ENCODE data around the gene FAM187B. TPM values are rescaled to one million over a fixed set of nuclear protein-coding genes. Genes with fewer than 3 reads are reported as not detected.

The FAM187B gene
- total and polyA plus RNA-seq, 4 donors, result 0.20 to 0.28 TPM; not detected in 2

- no peaks in the 10 kb centered on the region for H3K36me3 ChIP-seq (ENCODE audit: control insufficient read depth in 4 of 4, insufficient read depth in 4 of 4, low read length in 4 of 4)
- ATAC-seq (ENCODE audit: insufficient read depth, low FRiP score) (no peak), DNase-seq (no peak)
- WGBS, 2 donors, result 93 to 94% methylated on average over 6 of the region's 6 CpGs
- no peaks in the 10 kb centered on the region for H3K27me3 ChIP-seq (ENCODE audit: control insufficient read depth in 3 of 3, insufficient read depth in 3 of 3, low read length in 2 of 3)
- H3K27ac ChIP-seq (ENCODE audit: low read depth in 1 of 2, low read length in 1 of 2), result no peak overlapping the region
- peaks cover 0 to 6% (median 0%) of the 10 kb centered on the region in 5 donors for H3K4me1 ChIP-seq (ENCODE audit: control insufficient read depth in 5 of 5, insufficient read depth in 5 of 5, low read length in 5 of 5)
- H3K4me3 ChIP-seq, result no peak overlapping the region
- TF ChIP-seq, protein P1, sequence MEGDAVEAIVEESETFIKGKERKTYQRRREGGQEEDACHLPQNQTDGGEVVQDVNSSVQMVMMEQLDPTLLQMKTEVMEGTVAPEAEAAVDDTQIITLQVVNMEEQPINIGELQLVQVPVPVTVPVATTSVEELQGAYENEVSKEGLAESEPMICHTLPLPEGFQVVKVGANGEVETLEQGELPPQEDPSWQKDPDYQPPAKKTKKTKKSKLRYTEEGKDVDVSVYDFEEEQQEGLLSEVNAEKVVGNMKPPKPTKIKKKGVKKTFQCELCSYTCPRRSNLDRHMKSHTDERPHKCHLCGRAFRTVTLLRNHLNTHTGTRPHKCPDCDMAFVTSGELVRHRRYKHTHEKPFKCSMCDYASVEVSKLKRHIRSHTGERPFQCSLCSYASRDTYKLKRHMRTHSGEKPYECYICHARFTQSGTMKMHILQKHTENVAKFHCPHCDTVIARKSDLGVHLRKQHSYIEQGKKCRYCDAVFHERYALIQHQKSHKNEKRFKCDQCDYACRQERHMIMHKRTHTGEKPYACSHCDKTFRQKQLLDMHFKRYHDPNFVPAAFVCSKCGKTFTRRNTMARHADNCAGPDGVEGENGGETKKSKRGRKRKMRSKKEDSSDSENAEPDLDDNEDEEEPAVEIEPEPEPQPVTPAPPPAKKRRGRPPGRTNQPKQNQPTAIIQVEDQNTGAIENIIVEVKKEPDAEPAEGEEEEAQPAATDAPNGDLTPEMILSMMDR (IDR thresholded peaks at IDR 0.05; ENCODE audit: control extremely low read depth, extremely low read depth), result no peak
- peaks cover 0 to 2% (median 0%) of the 10 kb centered on the region in 4 donors for H3K9me3 ChIP-seq (ENCODE audit: control insufficient read depth in 4 of 4, insufficient read depth in 3 of 4, low read length in 3 of 4)
- H3K9ac ChIP-seq (ENCODE audit: insufficient read depth in 1 of 2, low read length in 2 of 2), result no peak overlapping the region
Measured at GRCh38 chr19:35225951-35226350, 2.6 kb downstream of the FAM187B start.

DNA sequence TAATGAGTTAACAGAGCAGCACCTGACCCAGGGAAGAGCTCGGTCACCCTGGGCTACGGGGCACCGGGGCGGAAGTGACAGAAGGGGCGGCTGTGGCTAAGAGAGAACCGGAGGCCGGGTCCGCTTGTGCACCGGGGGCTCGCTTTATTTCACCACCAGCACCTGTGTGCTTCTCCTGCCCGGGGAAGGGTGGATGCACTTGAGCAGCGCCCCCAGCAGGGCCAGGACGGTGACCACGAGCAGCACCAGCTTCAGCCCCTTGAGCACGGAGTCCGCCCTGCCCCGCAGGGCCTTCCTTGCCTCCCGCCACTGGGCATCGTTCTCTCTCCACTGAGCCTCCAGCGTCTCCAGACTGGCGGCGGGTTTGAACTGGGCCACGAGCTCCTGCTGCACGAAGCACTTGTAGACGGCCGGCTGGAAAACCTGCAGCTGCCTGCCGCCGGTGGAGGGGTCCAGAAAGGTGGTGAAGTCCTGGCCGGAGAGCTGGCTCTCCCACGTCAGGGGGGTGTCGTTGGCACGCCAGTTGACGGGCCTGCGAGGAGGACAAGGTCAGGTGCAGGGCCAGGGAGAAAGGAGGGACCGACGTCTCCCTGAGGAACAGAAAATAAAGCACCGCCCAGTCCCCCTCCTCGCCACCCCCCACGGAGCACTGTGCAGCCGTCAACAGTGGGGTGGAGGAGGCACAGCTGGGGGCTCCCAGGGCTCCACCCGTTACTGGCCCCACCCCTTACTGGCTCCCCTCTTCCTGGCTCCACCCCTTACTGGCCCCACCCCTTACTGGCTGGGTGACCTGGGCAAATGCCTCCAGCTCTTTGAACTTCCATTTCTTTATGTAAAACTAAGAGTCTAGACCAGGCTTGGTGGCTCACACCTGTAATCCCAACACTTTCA, 3.6 kb downstream of the FAM187B start:
- ATAC-seq (ENCODE audit: insufficient read depth, low FRiP score), result no peak
- Histone ChIP-seq H3K27me3 (ENCODE audit: control insufficient read depth in 3 of 3, insufficient read depth in 3 of 3, low read length in 2 of 3) (no peaks in the 10 kb centered on the region), H3K4me1 (ENCODE audit: control insufficient read depth in 5 of 5, insufficient read depth in 5 of 5, low read length in 5 of 5) (peaks cover 0 to 8% (median 0%) of the 10 kb centered on the region in 5 donors), H3K9me3 (ENCODE audit: control insufficient read depth in 4 of 4, insufficient read depth in 3 of 4, low read length in 3 of 4) (peaks cover 0 to 2% (median 0%) of the 10 kb centered on the region in 4 donors), H3K36me3 (ENCODE audit: control insufficient read depth in 4 of 4, insufficient read depth in 4 of 4, low read length in 4 of 4) (no peaks in the 10 kb centered on the region), H3K9ac (ENCODE audit: insufficient read depth in 1 of 2, low read length in 2 of 2) (no peak overlapping the region), H3K4me3 (no peak overlapping the region), H3K27ac (ENCODE audit: low read depth in 1 of 2, low read length in 1 of 2) (peak overlapping the region in 1 of 2 donors; percentile 41)
- DNase-seq, result peak in 1 of 3 donors; percentile 21
- WGBS, 2 donors, result 66 to 75% methylated on average over 38 to 41 of the region's 41 CpGs
- TF ChIP-seq, protein P1 (IDR thresholded peaks at IDR 0.05; ENCODE audit: control extremely low read depth, extremely low read depth), result no peak

DNA sequence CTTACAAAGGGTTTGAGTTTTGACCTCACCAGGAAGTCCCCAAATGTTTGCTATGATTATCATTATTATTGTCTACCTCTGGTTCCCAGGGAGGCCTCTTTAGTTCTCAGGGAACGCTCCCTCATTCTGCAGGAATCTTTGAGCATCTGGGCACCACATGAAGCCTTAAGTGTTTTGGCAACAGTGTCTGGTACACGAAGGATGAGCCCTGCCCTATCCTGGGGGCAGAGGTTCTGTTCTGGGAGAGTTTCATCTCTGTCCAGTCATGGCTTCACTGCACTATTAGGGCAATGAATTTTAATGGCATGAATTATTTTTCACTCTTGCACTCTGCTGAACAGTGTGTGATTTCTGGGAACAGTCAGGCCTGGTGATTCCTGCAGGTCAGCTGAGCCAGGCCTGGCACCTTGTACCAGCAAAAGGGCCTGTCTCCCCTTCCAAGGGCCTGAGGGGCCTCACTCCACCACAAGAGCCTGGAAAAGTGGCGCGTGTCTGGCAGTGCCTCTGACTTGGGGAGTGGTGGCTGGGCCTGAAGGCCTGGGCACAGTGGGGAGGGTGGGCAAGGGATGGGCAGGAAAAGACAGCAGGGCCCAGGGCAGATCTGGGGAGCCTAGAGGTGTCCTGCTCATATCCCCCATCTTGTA, 4.6 kb downstream of the FAM187B start:
- TF ChIP-seq, protein P1 (IDR thresholded peaks at IDR 0.05; ENCODE audit: control extremely low read depth, extremely low read depth), result no peak
- H3K27ac ChIP-seq (ENCODE audit: low read depth in 1 of 2, low read length in 1 of 2), result peak overlapping the region in 1 of 2 donors; percentile 5
- no peak overlapping the region for H3K9ac ChIP-seq (ENCODE audit: insufficient read depth in 1 of 2, low read length in 2 of 2)
- H3K9me3 ChIP-seq (ENCODE audit: control insufficient read depth in 4 of 4, insufficient read depth in 3 of 4, low read length in 3 of 4), result peaks cover 0 to 3% (median under 1%) of the 10 kb centered on the region in 4 donors
- H3K36me3 ChIP-seq (ENCODE audit: control insufficient read depth in 4 of 4, insufficient read depth in 4 of 4, low read length in 4 of 4), result no peaks in the 10 kb centered on the region
- DNase-seq (no peak), ATAC-seq (ENCODE audit: insufficient read depth, low FRiP score) (no peak)
- WGBS, 2 donors, result 76 to 80% methylated on average over 4 of the region's 4 CpGs
- H3K4me3 ChIP-seq, result no peak overlapping the region
- H3K4me1 ChIP-seq (ENCODE audit: control insufficient read depth in 5 of 5, insufficient read depth in 5 of 5, low read length in 5 of 5), result peaks cover 0 to 8% (median 0%) of the 10 kb centered on the region in 5 donors
- H3K27me3 ChIP-seq (ENCODE audit: control insufficient read depth in 3 of 3, insufficient read depth in 3 of 3, low read length in 2 of 3), result no peaks in the 10 kb centered on the region

Data from lung (tissue), 12 donors.